Natural killer cell (primary cell): ENCODE data around the gene LAPTM4A. TPM values are rescaled to one million over a fixed set of nuclear protein-coding genes. Genes with fewer than 3 reads are reported as not detected.
A peak's percentile ranks its signal among the peaks of the same experiment; 100 is the strongest.

ENCODE experiments used
- ATAC-seq, 3 donors: fragments of 150-1000 bp in 2 of 3; fragments of 200-7000 bp in 1 of 3; cut with Tn5 transposase; 1 replicate in 1 of 3; 2 replicates in 2 of 3; pipeline ENCODE4 v1.10.0; 2021; ENCODE audit warnings: mild to moderate bottlenecking in 2 of 3, moderate library complexity in 2 of 3
- DNase-seq, 2 donors: peaks; one replicate each; pipeline versions ENCODE4 v3.0.0 to v3.0.0-alpha.2; 2013 to 2021; ENCODE audit warnings: mixed read lengths in 1 of 2
- H3K27ac ChIP-seq: one replicate; pipeline ENCODE4 v1.5.1; 2013; ENCODE audit warnings: mild to moderate bottlenecking, low read length
- H3K27me3 ChIP-seq: one replicate; pipeline ENCODE4 v1.6.1; 2013; ENCODE audit warnings: low read length; ENCODE audit not compliant: control insufficient read depth, insufficient read depth
- H3K36me3 ChIP-seq: one replicate; pipeline ENCODE4 v1.6.1; 2013; ENCODE audit warnings: low read length; ENCODE audit not compliant: control insufficient read depth, insufficient read depth
- H3K4me1 ChIP-seq: one replicate; pipeline ENCODE4 v1.6.1; 2013; ENCODE audit warnings: low read length; ENCODE audit not compliant: control insufficient read depth, insufficient read depth
- H3K4me3 ChIP-seq: one replicate; pipeline ENCODE4 v1.5.1; 2013; ENCODE audit warnings: low read length
- H3K9me3 ChIP-seq: one replicate; pipeline ENCODE4 v1.6.1; 2013; ENCODE audit warnings: low read length; ENCODE audit not compliant: control insufficient read depth, insufficient read depth
- H3K27ac Mint-ChIP-seq, 2 donors: one replicate each; pipeline ENCODE4 v1.8.0; 2022; ENCODE audit warnings: mild to moderate bottlenecking in 2 of 2, mixed read lengths in 2 of 2, moderate library complexity in 1 of 2
- H3K27me3 Mint-ChIP-seq, 2 donors: one replicate each; pipeline ENCODE4 v1.8.0; 2022; ENCODE audit warnings: low read depth in 2 of 2, mixed read lengths in 2 of 2
- H3K36me3 Mint-ChIP-seq: one replicate; pipeline ENCODE4 v1.8.0; 2022; ENCODE audit warnings: mixed read lengths
- H3K4me1 Mint-ChIP-seq, 2 donors: one replicate each; pipeline ENCODE4 v1.8.0; 2022; ENCODE audit warnings: mixed read lengths in 2 of 2
- H3K4me3 Mint-ChIP-seq: one replicate; pipeline ENCODE4 v1.8.0; 2022; ENCODE audit warnings: mild to moderate bottlenecking, moderate library complexity, mixed read lengths
- H3K9me3 Mint-ChIP-seq, 2 donors: one replicate each; pipeline ENCODE4 v1.8.0; 2022; ENCODE audit warnings: mixed read lengths in 2 of 2
- CTCF ChIP-seq: fragments of 200-600 bp; IDR thresholded peaks from one replicate; pipeline ENCODE4 v1.8.0; 2022; ENCODE audit warnings: antibody characterized with exemption
- WGBS: methylation state at CpG from one replicate; pipeline ENCODE4 v1.1.7; 2013; ENCODE audit warnings: missing lambda C conversion rate; ENCODE audit not compliant: insufficient coverage; 5-methylcytosine and 5-hydroxymethylcytosine counted together
- intact Hi-C: fragments of 100-400 bp; cut with micrococcal nuclease; formaldehyde crosslinking; loops from one replicate; pipeline ENCODE4 v1.14.2; 2022
- total RNA-seq, 4 donors: library from RNA; stranded (reverse); fragments of 120-200 nt in 1 of 4; gene quantifications; one replicate each; pipeline versions ENCODE4 v1.2.3 to v1.2.4, GENCODE V29; 2013 to 2022

Gene LAPTM4A
- total RNA-seq, 3 donors from 2014 or later (not counting 1 experiment from before 2014, with no cell fraction given) = 60.6 to 98.4 (median 75.0) TPM

- Histone ChIP-seq H3K36me3 (peaks cover 43% of the 10 kb centered on the region), H3K4me1 (no peaks in the 10 kb centered on the region), H3K27ac (no peak overlapping the region), H3K4me3 (no peak overlapping the region), H3K27me3 (no peaks in the 10 kb centered on the region), H3K9me3 (no peaks in the 10 kb centered on the region)
- 95% methylated on average over 4 of the region's 8 CpGs for WGBS
- Mint-ChIP-seq H3K27ac (no peak overlapping the region), H3K4me1 (peaks cover 10 to 24% of the 10 kb centered on the region in 2 donors), H3K36me3 (peaks cover 10% of the 10 kb centered on the region), H3K4me3 (no peak overlapping the region), H3K9me3 (no peaks in the 10 kb centered on the region), H3K27me3 (no peaks in the 10 kb centered on the region)
- intact Hi-C loops = no loop called here
- DNase-seq (no peak), ATAC-seq (no peak)
- TF ChIP-seq CTCF = no peak
Measured at GRCh38 chr2:20040489-20041172, 10.8 kb downstream of the LAPTM4A start.

DNA sequence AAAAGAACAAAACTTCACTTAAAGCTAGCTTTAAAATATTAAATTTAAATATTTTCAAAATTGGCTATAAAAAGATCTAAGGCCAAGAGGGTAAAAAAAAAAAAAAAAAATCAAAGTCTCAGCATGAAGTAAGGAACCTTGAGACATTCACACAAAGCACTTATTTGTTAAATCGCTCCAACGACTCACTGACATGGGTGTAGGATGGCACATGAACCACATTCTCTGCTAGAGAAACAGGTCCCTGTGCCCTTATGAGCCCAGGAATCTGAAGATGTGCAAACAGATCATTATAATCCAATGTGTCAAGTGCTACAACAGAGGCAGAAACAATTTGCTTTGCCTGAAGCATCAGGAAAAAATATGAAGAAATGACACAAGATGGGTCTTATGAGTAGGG lies 13.8 kb downstream of the LAPTM4A start:
- no peak overlapping the region for H3K4me3 ChIP-seq
- no peak overlapping the region for H3K27ac ChIP-seq
- Mint-ChIP-seq H3K27ac (peak overlapping the region in 1 of 2 donors; percentile 2), H3K9me3 (no peaks in the 10 kb centered on the region), H3K27me3 (no peaks in the 10 kb centered on the region), H3K4me3 (no peak overlapping the region), H3K36me3 (peaks cover 16% of the 10 kb centered on the region), H3K4me1 (peaks cover 10 to 24% of the 10 kb centered on the region in 2 donors)
- no peak for ATAC-seq
- H3K9me3 ChIP-seq = no peaks in the 10 kb centered on the region
- no peak for TF ChIP-seq CTCF
- H3K36me3 ChIP-seq = peaks cover 70% of the 10 kb centered on the region
- H3K4me1 ChIP-seq = no peaks in the 10 kb centered on the region
- no peak for DNase-seq
- H3K27me3 ChIP-seq = no peaks in the 10 kb centered on the region
- intact Hi-C loops = no loop called here
- WGBS = 95% methylated on average over 2 of the region's 2 CpGs

DNA sequence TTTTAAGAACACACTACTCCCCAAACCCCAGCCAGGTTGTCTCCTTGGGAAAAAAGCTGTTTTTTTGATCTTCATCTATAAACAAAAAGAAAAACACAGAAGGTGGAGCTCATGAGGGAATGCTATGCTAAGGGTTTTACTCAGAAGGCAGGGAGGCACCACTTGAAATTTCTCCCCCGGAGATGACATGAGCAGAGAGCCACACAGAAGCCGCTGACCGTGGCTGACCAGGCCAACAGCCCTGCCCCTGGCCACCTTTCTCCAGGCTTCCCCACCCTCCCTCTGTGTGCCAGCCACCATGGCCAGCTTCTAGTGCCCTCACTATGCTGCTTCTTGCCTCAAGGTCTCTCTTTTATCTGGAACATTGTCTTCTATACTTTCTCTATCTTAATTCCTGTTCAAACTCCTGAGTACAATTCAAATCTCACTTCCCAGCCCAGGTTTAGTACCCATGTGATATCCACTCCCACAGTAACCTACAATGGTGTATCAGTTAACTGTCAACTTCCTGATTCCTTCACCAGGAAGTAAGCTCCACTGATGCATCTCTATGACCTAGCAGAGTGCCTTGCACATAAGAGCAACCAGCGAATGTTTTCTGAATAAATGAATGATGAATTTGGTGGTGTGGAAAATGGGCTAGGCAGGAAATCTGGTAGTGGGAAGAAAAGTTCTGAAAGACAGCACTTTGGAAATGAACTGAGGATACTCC lies 15.3 kb downstream of the LAPTM4A start:
- no peak overlapping the region for H3K4me3 Mint-ChIP-seq

More for the DNA sequence above, 15.3 kb downstream of the LAPTM4A start:
- intact Hi-C loops = no loop called here
- Histone ChIP-seq H3K27me3 (no peaks in the 10 kb centered on the region), H3K27ac (no peak overlapping the region), H3K36me3 (peaks cover 84% of the 10 kb centered on the region), H3K9me3 (no peaks in the 10 kb centered on the region), H3K4me1 (no peaks in the 10 kb centered on the region), H3K4me3 (no peak overlapping the region)
- DNase-seq = no peak
- 96% methylated on average over 4 of the region's 4 CpGs for WGBS
- Mint-ChIP-seq H3K36me3 (peaks cover 16% of the 10 kb centered on the region), H3K27ac (peak overlapping the region; percentile 0 to 15), H3K4me1 (peaks cover 0 to 9% of the 10 kb centered on the region in 2 donors), H3K9me3 (no peaks in the 10 kb centered on the region), H3K27me3 (no peaks in the 10 kb centered on the region)
- TF ChIP-seq CTCF = no peak
- ATAC-seq = no peak
